ENCODE results near the gene WDTC1. TPM values are rescaled to one million over a fixed set of nuclear protein-coding genes. Genes with fewer than 3 reads are reported as not detected.

WDTC1 gene
- total RNA-seq, 1 donor from 2014 or later = 18.2 TPM

GRCh38 chr1:27274204-27274603 lies 39.8 kb downstream of the WDTC1 start:
- DNase-seq (ENCODE audit: low read depth) (no peak), FAIRE-seq (no peak)
- peaks cover 2% of the 10 kb centered on the region for H3K9me3 Mint-ChIP-seq (ENCODE audit: unreplicated experiment)
- Histone ChIP-seq H3K36me3 (ENCODE audit: insufficient read depth, low read length) (no peaks in the 10 kb centered on the region), H3K4me3 (ENCODE audit: insufficient read depth, low read depth, low read length) (no peak overlapping the region), H3K27me3 (ENCODE audit: insufficient read depth, low read length) (no peaks in the 10 kb centered on the region), H3K4me2 (ENCODE audit: low read length) (no peak overlapping the region), H2AFZ (ENCODE audit: low read depth, low read length) (no peak overlapping the region), H4K20me1 (ENCODE audit: insufficient read depth, low read length) (no peaks in the 10 kb centered on the region), H3K9me3 (ENCODE audit: insufficient read depth, low read depth, low read length) (no peaks in the 10 kb centered on the region), H3K4me1 (ENCODE audit: insufficient read depth, low read length) (no peaks in the 10 kb centered on the region), H3K79me2 (ENCODE audit: insufficient read depth, low read length) (no peaks in the 10 kb centered on the region), H3K27ac (ENCODE audit: low read depth, low read length) (no peak overlapping the region), H3K9ac (ENCODE audit: low read length) (no peak overlapping the region)
- H3K27me3 Mint-ChIP-seq (ENCODE audit: low read depth, unreplicated experiment) = no peaks in the 10 kb centered on the region
- peaks cover 11% of the 10 kb centered on the region for H3K36me3 Mint-ChIP-seq (ENCODE audit: low read depth, unreplicated experiment)
- H3K4me1 Mint-ChIP-seq (ENCODE audit: low read depth, unreplicated experiment) = no peaks in the 10 kb centered on the region
- no peak overlapping the region for H3K4me3 Mint-ChIP-seq (ENCODE audit: unreplicated experiment)
- no peak for TF ChIP-seq EZH2 (IDR thresholded peaks at IDR 0.05; ENCODE audit: insufficient read depth, low read length)
- TF ChIP-seq, protein P1, sequence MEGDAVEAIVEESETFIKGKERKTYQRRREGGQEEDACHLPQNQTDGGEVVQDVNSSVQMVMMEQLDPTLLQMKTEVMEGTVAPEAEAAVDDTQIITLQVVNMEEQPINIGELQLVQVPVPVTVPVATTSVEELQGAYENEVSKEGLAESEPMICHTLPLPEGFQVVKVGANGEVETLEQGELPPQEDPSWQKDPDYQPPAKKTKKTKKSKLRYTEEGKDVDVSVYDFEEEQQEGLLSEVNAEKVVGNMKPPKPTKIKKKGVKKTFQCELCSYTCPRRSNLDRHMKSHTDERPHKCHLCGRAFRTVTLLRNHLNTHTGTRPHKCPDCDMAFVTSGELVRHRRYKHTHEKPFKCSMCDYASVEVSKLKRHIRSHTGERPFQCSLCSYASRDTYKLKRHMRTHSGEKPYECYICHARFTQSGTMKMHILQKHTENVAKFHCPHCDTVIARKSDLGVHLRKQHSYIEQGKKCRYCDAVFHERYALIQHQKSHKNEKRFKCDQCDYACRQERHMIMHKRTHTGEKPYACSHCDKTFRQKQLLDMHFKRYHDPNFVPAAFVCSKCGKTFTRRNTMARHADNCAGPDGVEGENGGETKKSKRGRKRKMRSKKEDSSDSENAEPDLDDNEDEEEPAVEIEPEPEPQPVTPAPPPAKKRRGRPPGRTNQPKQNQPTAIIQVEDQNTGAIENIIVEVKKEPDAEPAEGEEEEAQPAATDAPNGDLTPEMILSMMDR (IDR thresholded peaks at IDR 0.05; ENCODE audit: insufficient read depth, low read depth, low read length) = no peak
- no peak overlapping the region for H3K27ac Mint-ChIP-seq (ENCODE audit: unreplicated experiment)

- H3K27ac ChIP-seq (ENCODE audit: low read depth, low read length) = no peak overlapping the region
- H3K9ac ChIP-seq (ENCODE audit: low read length) = no peak overlapping the region
- no peaks in the 10 kb centered on the region for H3K36me3 ChIP-seq (ENCODE audit: insufficient read depth, low read length)
- no peak for DNase-seq (ENCODE audit: low read depth)
- Mint-ChIP-seq H3K27ac (ENCODE audit: unreplicated experiment) (no peak overlapping the region), H3K36me3 (ENCODE audit: low read depth, unreplicated experiment) (peaks cover 11% of the 10 kb centered on the region), H3K4me3 (ENCODE audit: unreplicated experiment) (no peak overlapping the region), H3K9me3 (ENCODE audit: unreplicated experiment) (peaks cover 2% of the 10 kb centered on the region), H3K27me3 (ENCODE audit: low read depth, unreplicated experiment) (no peaks in the 10 kb centered on the region), H3K4me1 (ENCODE audit: low read depth, unreplicated experiment) (no peaks in the 10 kb centered on the region)
- no peaks in the 10 kb centered on the region for H3K9me3 ChIP-seq (ENCODE audit: insufficient read depth, low read depth, low read length)
- no peak for FAIRE-seq
- H3K4me1 ChIP-seq (ENCODE audit: insufficient read depth, low read length) = no peaks in the 10 kb centered on the region
- no peak overlapping the region for H3K4me3 ChIP-seq (ENCODE audit: insufficient read depth, low read depth, low read length)
- TF ChIP-seq, protein P1 (IDR thresholded peaks at IDR 0.05; ENCODE audit: insufficient read depth, low read depth, low read length) = no peak
- no peak for TF ChIP-seq EZH2 (IDR thresholded peaks at IDR 0.05; ENCODE audit: insufficient read depth, low read length)
- H3K79me2 ChIP-seq (ENCODE audit: insufficient read depth, low read length) = no peaks in the 10 kb centered on the region
- no peaks in the 10 kb centered on the region for H3K27me3 ChIP-seq (ENCODE audit: insufficient read depth, low read length)
- H4K20me1 ChIP-seq (ENCODE audit: insufficient read depth, low read length) = no peaks in the 10 kb centered on the region
- H3K4me2 ChIP-seq (ENCODE audit: low read length) = no peak overlapping the region
- no peak overlapping the region for H2AFZ ChIP-seq (ENCODE audit: low read depth, low read length)
These were observed 41.3 kb downstream of the WDTC1 start for GRCh38 chr1:27275696-27276095.

GRCh38 chr1:27284425-27285273 lies 50.2 kb downstream of the WDTC1 start:
- H3K4me1 ChIP-seq (ENCODE audit: insufficient read depth, low read length) = no peaks in the 10 kb centered on the region
- Mint-ChIP-seq H3K27me3 (ENCODE audit: low read depth, unreplicated experiment) (no peaks in the 10 kb centered on the region), H3K9me3 (ENCODE audit: unreplicated experiment) (no peaks in the 10 kb centered on the region), H3K27ac (ENCODE audit: unreplicated experiment) (no peak overlapping the region), H3K4me3 (ENCODE audit: unreplicated experiment) (no peak overlapping the region), H3K4me1 (ENCODE audit: low read depth, unreplicated experiment) (no peaks in the 10 kb centered on the region), H3K36me3 (ENCODE audit: low read depth, unreplicated experiment) (peaks cover 19% of the 10 kb centered on the region)
- H3K4me3 ChIP-seq (ENCODE audit: insufficient read depth, low read depth, low read length) = no peak overlapping the region
- no peaks in the 10 kb centered on the region for H3K9me3 ChIP-seq (ENCODE audit: insufficient read depth, low read depth, low read length)
- H2AFZ ChIP-seq (ENCODE audit: low read depth, low read length) = no peak overlapping the region
- DNase-seq (ENCODE audit: low read depth) = peak; percentile 35
- no peaks in the 10 kb centered on the region for H4K20me1 ChIP-seq (ENCODE audit: insufficient read depth, low read length)
- no peak overlapping the region for H3K4me2 ChIP-seq (ENCODE audit: low read length)
- H3K27me3 ChIP-seq (ENCODE audit: insufficient read depth, low read length) = no peaks in the 10 kb centered on the region
- H3K9ac ChIP-seq (ENCODE audit: low read length) = no peak overlapping the region
- TF ChIP-seq, protein P1 (IDR thresholded peaks at IDR 0.05; ENCODE audit: insufficient read depth, low read depth, low read length) = peak; percentile 93
- no peak for TF ChIP-seq EZH2 (IDR thresholded peaks at IDR 0.05; ENCODE audit: insufficient read depth, low read length)
- H3K27ac ChIP-seq (ENCODE audit: low read depth, low read length) = no peak overlapping the region
- H3K36me3 ChIP-seq (ENCODE audit: insufficient read depth, low read length) = no peaks in the 10 kb centered on the region
- H3K79me2 ChIP-seq (ENCODE audit: insufficient read depth, low read length) = no peaks in the 10 kb centered on the region
- FAIRE-seq = no peak
